ENCODE data around the gene GADL1.
A peak's percentile ranks its signal among the peaks of the same experiment; 100 is the strongest.

The GADL1 gene

DNA sequence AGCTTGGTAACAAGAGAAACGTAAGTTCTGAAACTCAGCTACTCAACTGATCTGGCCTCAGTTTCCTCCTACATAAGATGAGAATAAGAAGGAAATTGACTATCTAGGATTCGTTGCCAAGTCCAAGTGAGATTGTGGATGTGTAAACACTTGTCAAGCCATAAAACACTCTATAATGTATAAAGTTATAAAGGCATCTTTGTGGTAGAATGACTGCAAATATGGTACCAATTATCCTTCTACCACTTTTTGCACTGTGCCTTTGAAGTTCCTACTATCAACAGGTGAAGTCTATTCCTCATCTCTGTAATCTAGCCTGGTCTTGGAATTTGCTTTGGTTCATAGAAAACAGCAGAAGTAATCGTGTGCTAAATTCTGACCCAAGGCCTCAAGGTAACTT lies 138.2 kb downstream of the GADL1 start:
- DNase-seq (ENCODE audit: low read depth): no peak

DNA sequence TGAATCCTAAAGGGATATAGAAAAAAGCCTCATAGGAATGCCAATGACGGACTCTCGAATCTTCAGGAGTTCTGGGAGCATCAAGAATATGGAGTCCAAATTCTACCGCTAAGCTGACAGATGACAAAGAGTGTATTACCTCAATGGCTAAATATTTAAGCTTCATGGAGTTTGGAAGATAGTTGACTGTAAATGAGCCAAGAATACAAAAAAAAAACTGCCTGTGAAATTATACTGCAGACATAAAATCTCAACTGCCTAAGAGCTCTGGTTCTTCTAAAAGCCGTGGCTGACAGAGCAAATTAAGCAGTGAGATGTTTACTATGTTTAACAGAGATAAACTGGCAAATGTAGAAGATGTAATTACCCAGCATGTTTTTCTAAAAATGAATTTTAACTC lies 140.0 kb downstream of the GADL1 start:
- no peak for DNase-seq (ENCODE audit: low read depth)

- no peak for DNase-seq (ENCODE audit: low read depth)
Observed at GRCh38 chr3:30753766-30754165, 140.7 kb downstream of the GADL1 start.

DNA sequence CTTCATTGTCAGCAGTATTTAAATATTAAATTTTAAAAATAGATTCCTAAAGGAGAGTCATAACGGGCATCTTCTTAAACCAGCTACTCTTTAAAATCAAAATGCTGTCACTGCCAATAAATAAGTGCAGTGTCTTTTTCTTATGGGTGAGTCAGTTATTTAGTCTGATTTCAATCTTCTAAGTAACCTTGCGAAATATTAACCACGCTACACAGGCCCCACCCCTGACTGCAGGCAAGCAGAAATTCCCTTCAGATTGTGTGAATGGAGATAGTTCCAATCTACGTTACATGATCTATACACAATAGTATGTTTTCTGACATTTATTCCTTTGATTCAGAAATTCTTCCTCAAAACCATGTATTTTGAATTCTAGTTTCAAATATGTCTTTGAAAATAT lies 141.5 kb downstream of the GADL1 start:
- peak; percentile 49 for DNase-seq (ENCODE audit: low read depth)

- DNase-seq (ENCODE audit: low read depth): no peak
Observed at GRCh38 chr3:30752491-30752890, 142.0 kb downstream of the GADL1 start.

DNA sequence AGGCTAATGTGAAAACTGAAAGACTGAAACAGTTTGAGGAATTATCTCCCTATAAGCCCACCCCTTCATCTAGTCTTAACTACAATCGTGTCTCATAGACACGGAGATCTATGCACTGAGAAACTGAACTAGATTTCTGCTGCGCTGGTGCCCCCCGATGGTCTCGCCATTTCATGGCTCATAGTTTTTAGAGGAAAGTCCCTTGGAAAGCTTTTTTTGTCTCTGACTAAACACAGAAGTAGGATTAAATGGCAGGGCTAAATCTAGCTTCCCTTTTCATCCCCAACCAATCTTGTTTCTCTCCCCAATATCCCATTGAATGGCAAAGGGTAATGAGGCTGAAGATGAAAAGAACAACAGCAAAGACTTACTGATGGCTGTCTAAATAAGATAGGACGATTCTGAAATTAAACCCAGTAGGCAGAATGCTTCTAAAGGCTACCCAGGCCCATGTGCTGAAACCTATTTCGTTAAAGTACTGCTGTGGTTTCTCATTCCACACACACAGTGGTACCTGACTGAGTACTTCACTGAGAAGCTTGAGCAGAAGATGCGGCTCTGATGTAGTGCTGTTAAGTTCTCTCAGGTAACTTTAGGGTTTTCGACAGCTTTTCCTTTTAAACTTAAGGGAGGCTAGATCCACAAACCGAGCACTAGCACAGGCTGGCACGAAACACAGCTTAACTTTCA lies 142.7 kb downstream of the GADL1 start:
- no peak for DNase-seq (ENCODE audit: low read depth)

DNA sequence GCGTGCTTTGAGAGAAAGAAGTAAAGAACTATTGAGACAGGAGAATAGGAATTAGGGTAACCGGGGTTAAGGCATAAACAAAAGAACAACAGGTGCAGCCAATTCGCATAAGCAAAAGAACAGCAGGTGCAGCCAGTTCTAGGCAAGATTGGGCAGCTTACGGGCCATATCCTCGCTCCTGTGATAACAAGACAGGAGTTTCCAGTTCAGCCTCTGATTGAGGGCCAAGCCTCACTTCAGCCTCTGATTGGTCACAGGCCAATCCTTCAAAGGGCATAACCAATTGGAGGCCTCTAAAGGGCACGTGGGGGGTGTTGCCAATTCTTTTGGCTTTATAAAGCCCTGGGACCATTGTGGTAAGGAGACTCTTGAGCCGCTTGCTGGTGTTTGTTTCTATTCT lies 143.5 kb downstream of the GADL1 start:
- DNase-seq (ENCODE audit: low read depth): no peak

DNA sequence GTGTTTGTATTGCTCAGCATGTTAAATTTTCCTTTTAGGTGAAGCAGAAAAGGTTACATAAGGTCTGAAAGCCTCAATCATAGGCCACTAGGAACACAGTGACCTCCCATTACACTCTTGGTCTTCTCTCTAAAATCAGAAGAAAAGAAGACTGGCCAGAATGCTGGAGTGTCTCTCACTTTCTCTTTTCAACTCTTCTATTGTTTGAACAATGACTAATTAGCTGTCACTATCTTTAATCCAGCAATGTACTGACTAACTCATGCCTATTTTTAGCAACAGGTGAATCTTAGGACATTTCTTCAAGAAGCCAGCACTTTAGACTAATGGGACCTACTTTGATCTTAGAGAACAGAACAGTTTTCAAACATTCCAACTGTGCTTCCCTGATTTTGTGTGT lies 145.2 kb downstream of the GADL1 start:
- DNase-seq (ENCODE audit: low read depth): no peak

- DNase-seq (ENCODE audit: low read depth): no peak
Observed at GRCh38 chr3:30747771-30748281, 146.6 kb downstream of the GADL1 start.

DNA sequence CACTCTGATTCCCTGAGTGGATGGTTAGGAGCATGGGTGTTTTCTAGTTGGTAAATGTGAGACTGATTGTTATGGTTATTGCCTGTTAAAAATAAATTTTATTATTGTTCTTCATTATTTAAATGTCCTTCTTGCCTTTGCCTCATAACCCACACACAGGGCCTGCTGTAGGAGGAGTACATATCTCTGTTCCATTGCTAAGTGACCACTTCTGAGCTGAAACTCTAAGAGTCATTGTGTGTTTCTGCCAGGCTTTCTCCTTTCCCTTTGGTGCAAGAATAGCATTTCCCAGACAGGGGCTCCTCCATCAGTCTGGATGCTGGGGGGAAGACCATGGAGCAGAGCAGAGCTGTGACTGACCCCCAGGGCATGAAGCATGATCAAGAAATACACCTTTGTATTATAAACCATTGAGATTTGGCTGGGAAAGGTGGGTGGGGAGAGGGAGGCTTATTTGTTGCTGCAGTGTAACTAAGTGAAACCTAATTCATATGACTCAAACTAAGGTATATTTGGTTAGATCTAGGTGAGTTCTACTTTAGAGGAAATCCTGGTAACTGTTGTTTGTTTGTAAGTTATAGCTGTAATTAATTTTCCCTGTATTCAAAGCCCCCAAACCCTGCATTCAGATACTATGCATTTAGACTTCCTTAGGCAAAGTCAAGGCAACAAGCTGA lies 150.7 kb downstream of the GADL1 start:
- no peak for DNase-seq (ENCODE audit: low read depth)

- DNase-seq (ENCODE audit: low read depth): no peak
Observed at GRCh38 chr3:30742796-30743619, 151.5 kb downstream of the GADL1 start.

- no peak for DNase-seq (ENCODE audit: low read depth)
Observed at GRCh38 chr3:30741889-30742288, 152.6 kb downstream of the GADL1 start.

DNA sequence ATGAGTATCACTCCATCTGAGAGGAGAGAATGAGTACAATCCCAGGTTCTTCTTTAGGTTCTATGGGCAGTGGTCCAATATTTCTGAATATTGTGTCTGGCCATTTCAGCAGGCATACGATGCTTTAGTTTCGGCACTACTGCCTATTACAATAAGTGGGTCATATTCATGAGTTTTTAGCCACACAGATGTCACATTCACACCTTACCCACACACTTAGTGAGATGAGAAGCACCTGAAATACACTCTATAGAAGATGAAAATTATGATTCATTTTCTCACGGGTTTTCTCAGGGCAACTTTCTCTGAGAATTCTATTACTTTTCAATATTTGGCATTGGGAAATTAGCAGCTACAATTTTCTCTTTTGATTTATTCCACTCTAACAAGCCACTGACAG lies 155.9 kb downstream of the GADL1 start:
- DNase-seq (ENCODE audit: low read depth): no peak

GRCh38 chr3:30737743-30738499 lies 156.5 kb downstream of the GADL1 start:
- DNase-seq (ENCODE audit: low read depth): no peak

- DNase-seq (ENCODE audit: low read depth): no peak
Observed at GRCh38 chr3:30733696-30734095, 160.8 kb downstream of the GADL1 start.

DNA sequence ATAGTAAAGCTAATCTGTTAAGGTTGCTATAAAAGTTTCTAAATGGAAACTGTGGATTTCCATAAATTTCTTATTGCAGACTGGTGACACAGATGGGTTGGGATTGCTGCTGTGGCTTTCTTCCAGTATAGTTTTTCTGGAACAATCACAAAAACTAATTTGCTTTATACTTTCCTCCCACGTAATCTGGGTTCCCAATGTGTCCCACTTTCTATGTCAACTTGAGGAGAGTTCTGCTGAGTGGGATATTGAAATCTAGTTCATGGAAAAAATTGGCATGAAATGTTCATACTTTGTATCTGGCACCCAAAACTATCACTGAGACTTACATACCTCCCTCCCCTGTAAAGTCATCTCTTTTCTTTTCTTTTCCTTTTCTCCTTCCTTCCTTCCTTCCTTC lies 161.3 kb downstream of the GADL1 start:
- no peak for DNase-seq (ENCODE audit: low read depth)

- no peak for DNase-seq (ENCODE audit: low read depth)
Observed at GRCh38 chr3:30730967-30731366, 163.5 kb downstream of the GADL1 start.

DNA sequence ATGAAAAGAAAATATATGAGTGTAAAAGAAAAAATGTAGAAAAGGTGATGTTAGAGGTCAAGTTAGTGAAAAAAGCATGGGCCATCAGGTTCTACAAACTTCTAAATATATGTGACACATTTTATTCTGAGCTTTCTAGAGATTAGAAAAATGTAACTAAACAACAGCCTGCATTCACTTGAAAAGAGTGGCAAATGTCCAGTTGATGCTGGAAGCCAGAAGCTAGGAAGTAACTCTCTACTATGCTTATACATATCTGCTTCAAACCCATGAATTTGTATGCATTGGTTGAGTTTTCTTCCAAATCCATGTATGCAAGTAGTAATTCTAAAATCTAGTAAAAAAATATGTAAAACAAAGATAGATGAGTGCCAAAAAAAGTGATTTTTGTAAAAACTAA lies 164.5 kb downstream of the GADL1 start:
- DNase-seq (ENCODE audit: low read depth): no peak

DNA sequence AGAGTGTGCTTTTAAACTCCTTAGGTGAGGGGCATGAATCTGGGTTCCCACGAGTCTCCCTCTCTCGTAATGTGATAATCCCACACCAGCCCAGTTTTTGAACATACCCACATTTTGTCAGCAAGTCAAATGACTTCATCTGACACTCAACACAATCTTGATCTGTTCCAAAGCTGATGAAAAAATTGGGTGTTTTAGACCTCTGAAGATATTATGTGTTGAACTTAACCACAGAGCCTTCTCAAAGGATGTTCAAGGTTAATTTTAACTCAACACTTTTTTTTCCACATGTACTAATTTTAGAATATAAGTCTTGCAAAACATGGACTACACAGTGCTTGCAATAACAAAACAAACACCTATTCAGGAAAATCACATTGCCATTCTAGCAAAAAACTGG lies 164.9 kb downstream of the GADL1 start:
- DNase-seq (ENCODE audit: low read depth): no peak

GRCh38 chr3:30728143-30728542 lies 166.3 kb downstream of the GADL1 start:
- no peak for DNase-seq (ENCODE audit: low read depth)

- DNase-seq (ENCODE audit: low read depth): no peak
Observed at GRCh38 chr3:30724863-30725262, 169.6 kb downstream of the GADL1 start.

DNA sequence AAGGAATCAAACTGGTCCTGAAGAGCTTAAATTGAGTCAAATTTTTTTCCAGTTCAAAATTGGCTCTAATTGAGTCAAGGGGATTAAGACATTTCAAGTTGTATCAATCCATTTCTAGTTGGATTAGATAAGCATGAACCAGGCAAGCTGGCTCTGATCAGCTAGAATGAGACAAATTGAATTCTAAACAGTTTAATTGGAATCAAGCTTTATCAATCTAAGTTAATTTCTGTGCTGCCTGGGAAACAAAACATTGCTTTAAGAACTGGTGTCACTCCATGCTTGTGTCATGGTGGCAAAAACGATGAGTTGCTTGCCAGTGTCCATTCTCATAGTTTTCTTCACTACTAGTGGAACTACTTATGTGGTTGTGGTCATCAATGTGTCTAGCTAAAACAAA lies 171.2 kb downstream of the GADL1 start:
- no peak for DNase-seq (ENCODE audit: low read depth)
